ENCODE results near the gene FAM81A. TPM values are rescaled to one million over a fixed set of nuclear protein-coding genes. Genes with fewer than 3 reads are reported as not detected.

FAM81A gene
- total RNA-seq, 4 donors from 2014 or later, result 1.8 to 15.5 (median 7.9) TPM

DNA sequence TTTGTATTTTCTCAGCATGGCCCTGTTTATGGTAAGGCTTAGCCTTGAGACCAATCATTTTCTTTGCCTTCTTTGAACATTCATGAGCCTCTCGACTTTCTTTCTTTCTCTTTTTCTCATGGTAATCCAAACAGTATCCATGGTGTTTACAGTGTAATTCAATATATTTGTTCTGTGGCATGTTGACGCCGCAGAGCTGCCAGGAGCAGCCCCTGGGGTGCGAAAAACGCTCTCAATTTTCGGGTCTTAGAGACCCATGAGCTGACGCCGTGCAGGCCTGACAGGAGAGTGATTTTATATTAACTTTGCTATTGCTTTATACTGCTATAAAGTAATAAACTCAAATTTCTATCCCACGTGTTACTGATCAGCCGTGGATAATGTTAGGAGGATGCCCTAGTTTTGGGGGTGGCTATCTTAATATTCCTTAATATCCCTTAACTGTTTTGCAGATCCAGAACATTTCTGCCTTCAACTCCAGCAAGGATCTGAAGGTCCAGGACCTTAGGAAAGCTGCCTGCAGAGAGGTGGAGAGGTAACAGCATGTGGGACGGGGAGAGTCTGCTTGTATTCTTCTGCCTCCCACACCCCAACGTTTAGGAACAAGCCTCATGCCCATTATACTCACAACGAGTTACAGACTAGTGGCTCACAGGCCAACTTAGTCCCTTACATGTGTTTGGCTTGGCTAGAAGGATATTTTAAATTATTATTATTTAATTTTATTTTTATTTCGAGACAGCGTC is 36.0 kb upstream of the FAM81A start:
- WGBS, 2 donors, result 62 to 66% methylated on average over 15 of the region's 15 CpGs
- Histone ChIP-seq H3K27me3 (no peaks in the 10 kb centered on the region), H3K27ac (no peak overlapping the region), H3K36me3 (no peaks in the 10 kb centered on the region), H3K9me3 (no peaks in the 10 kb centered on the region), H3K4me3 (no peak overlapping the region), H3K4me1 (peaks cover 0 to 10% (median 0%) of the 10 kb centered on the region in 4 donors)
- DNase-seq (ENCODE audit: low spot score in 2 of 2), result no peak
- TF ChIP-seq, protein P1, sequence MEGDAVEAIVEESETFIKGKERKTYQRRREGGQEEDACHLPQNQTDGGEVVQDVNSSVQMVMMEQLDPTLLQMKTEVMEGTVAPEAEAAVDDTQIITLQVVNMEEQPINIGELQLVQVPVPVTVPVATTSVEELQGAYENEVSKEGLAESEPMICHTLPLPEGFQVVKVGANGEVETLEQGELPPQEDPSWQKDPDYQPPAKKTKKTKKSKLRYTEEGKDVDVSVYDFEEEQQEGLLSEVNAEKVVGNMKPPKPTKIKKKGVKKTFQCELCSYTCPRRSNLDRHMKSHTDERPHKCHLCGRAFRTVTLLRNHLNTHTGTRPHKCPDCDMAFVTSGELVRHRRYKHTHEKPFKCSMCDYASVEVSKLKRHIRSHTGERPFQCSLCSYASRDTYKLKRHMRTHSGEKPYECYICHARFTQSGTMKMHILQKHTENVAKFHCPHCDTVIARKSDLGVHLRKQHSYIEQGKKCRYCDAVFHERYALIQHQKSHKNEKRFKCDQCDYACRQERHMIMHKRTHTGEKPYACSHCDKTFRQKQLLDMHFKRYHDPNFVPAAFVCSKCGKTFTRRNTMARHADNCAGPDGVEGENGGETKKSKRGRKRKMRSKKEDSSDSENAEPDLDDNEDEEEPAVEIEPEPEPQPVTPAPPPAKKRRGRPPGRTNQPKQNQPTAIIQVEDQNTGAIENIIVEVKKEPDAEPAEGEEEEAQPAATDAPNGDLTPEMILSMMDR (IDR thresholded peaks at IDR 0.05), result no peak
- TF ChIP-seq POLR2A (IDR thresholded peaks at IDR 0.05) (no peak), EP300 (IDR thresholded peaks at IDR 0.05) (no peak)

DNA sequence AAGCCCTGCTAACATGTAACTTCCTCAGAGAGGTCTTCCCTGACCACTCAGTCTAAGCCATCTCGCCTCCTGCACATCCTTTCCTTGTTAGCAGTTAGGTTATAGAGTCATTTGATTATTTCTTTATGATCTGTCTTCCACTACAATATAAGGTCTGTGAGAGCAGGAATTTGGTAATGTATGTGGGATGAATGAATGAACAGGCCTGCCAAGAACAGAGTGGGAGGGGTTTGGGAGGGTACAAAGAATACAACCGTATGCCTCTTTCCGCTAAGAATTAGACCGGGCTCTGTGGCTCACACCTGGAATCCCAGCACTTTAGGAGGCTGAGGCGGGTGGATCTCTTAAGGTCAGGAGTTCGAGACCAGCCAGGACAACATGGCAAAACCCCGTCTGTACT is 32.9 kb upstream of the FAM81A start:
- no peaks in the 10 kb centered on the region for H3K36me3 ChIP-seq
- WGBS, 2 donors, result 49 to 57% methylated on average over 7 of the region's 7 CpGs
- peaks cover 0 to 10% (median 0%) of the 10 kb centered on the region in 4 donors for H3K4me1 ChIP-seq
- no peak for DNase-seq (ENCODE audit: low spot score in 2 of 2)
- no peaks in the 10 kb centered on the region for H3K9me3 ChIP-seq
- H3K4me3 ChIP-seq, result no peak overlapping the region
- no peak overlapping the region for H3K27ac ChIP-seq
- TF ChIP-seq, protein P1 (IDR thresholded peaks at IDR 0.05), result no peak
- TF ChIP-seq EP300 (IDR thresholded peaks at IDR 0.05) (no peak), POLR2A (IDR thresholded peaks at IDR 0.05) (no peak)
- no peaks in the 10 kb centered on the region for H3K27me3 ChIP-seq

DNA sequence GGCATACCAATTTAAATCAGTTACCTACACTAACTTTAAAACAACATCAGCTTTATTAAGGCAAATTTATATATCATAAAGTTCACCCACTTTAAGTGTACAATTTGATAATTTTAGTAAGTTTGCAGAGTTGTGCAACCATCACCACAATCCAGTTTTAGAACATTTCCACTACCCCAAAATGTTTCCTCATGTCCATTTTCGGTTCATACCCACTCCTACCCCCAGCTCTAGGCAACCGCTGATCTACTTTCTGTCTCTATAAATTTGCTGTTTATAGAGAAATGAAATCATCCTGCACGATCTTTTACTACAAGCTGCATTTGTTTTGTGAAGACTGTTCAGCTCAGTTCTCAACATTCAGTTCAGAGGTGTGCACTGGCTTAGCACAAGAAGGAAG is 31.5 kb upstream of the FAM81A start:
- H3K36me3 ChIP-seq, result no peaks in the 10 kb centered on the region
- no peak overlapping the region for H3K27ac ChIP-seq
- no peaks in the 10 kb centered on the region for H3K9me3 ChIP-seq
- no peaks in the 10 kb centered on the region for H3K27me3 ChIP-seq
- no peaks in the 10 kb centered on the region for H3K4me1 ChIP-seq
- H3K4me3 ChIP-seq, result no peak overlapping the region
- DNase-seq (ENCODE audit: low spot score in 2 of 2), result peak in 1 of 2 donors; percentile 13
- 37 to 55% methylated on average over 3 of the region's 3 CpGs for WGBS, 2 donors
- peak in 1 of 2 donors; percentile 43 for TF ChIP-seq EP300 (IDR thresholded peaks at IDR 0.05)
- TF ChIP-seq POLR2A (IDR thresholded peaks at IDR 0.05), result no peak

DNA sequence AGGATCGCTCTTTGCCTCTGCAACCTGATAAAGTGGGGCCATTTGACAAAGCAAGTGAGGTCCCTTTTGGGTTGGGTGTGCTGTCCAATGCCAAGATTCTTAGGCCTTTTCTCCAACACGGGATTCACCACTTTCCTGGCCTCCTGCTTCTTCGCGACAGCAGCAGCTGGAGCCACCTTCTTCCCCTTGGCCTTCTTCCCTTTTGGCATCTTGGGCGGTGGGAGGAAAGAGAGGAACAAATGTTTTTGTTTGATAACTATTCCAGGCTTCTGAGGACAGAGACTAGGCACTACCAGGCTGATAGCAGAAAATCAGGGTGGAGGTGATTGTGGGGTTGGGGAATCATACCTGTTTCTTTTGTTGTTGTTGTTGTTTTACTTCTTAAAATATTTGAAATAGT is 30.0 kb upstream of the FAM81A start:
- Histone ChIP-seq H3K4me1 (no peaks in the 10 kb centered on the region), H3K4me3 (no peak overlapping the region), H3K27ac (no peak overlapping the region), H3K27me3 (no peaks in the 10 kb centered on the region), H3K36me3 (no peaks in the 10 kb centered on the region), H3K9me3 (no peaks in the 10 kb centered on the region)
- DNase-seq (ENCODE audit: low spot score in 2 of 2), result no peak
- TF ChIP-seq EP300 (IDR thresholded peaks at IDR 0.05), result no peak
- TF ChIP-seq, protein P1 (IDR thresholded peaks at IDR 0.05), result no peak
- TF ChIP-seq POLR2A (IDR thresholded peaks at IDR 0.05), result no peak
- 74 to 77% methylated on average over 5 of the region's 5 CpGs for WGBS, 2 donors

DNA sequence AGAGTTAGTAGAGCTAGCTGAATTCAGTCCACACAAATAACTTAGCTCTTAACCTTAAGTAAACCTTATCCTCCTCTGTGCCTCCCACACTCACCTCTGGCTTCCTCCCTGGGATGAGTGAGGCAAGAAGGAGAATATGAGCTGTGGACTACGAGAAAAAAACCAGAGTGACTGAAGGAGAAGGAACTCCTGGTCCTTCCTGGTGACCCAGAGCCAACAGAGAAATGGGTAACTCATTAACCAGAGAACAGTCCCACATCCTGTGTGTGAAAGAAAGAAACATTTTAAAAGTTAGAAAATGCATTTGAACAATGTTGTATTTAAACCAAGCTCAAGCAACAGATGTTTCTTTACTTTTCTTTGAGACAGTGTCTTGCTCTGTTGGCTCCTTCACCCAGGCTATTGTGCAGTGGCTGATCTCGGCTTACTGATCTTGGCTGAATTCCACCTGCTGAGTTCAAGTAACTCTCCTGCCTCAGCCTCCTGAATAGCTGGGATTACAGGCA is 27.5 kb upstream of the FAM81A start:
- TF ChIP-seq POLR2A (IDR thresholded peaks at IDR 0.05), result no peak
- TF ChIP-seq, protein P1 (IDR thresholded peaks at IDR 0.05), result no peak
- no peak for TF ChIP-seq EP300 (IDR thresholded peaks at IDR 0.05)
- DNase-seq (ENCODE audit: low spot score in 2 of 2), result no peak

More for the DNA sequence above, 27.5 kb upstream of the FAM81A start:
- H3K9me3 ChIP-seq, result no peaks in the 10 kb centered on the region
- no peaks in the 10 kb centered on the region for H3K27me3 ChIP-seq
- H3K36me3 ChIP-seq, result no peaks in the 10 kb centered on the region
- H3K27ac ChIP-seq, result no peak overlapping the region
- no peaks in the 10 kb centered on the region for H3K4me1 ChIP-seq
- no peak overlapping the region for H3K4me3 ChIP-seq
- 15 to 31% methylated on average over 2 of the region's 2 CpGs for WGBS, 2 donors
